ENCODE measurements around the gene CDY1. TPM values are rescaled to one million over a fixed set of nuclear protein-coding genes. Genes with fewer than 3 reads are reported as not detected.
"Not testable (repeated sequence)": the region's sequence is repeated elsewhere in the genome, so short reads cannot be mapped to it uniquely, and the experiment has no call there.

CDY1 gene, protein sequence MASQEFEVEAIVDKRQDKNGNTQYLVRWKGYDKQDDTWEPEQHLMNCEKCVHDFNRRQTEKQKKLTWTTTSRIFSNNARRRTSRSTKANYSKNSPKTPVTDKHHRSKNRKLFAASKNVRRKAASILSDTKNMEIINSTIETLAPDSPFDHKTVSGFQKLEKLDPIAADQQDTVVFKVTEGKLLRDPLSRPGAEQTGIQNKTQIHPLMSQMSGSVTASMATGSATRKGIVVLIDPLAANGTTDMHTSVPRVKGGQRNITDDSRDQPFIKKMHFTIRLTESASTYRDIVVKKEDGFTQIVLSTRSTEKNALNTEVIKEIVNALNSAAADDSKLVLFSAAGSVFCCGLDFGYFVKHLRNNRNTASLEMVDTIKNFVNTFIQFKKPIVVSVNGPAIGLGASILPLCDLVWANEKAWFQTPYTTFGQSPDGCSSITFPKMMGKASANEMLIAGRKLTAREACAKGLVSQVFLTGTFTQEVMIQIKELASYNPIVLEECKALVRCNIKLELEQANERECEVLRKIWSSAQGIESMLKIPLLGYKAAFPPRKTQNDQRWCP
- total RNA-seq (2021) (not detected in 3 replicates), Bru-seq, nascent RNA (not detected)
- long read RNA-seq, experiment 1 = 0 reads
- long read RNA-seq, experiment 2 = 0 reads
- long read RNA-seq, experiment 3 = 0 reads

DNA sequence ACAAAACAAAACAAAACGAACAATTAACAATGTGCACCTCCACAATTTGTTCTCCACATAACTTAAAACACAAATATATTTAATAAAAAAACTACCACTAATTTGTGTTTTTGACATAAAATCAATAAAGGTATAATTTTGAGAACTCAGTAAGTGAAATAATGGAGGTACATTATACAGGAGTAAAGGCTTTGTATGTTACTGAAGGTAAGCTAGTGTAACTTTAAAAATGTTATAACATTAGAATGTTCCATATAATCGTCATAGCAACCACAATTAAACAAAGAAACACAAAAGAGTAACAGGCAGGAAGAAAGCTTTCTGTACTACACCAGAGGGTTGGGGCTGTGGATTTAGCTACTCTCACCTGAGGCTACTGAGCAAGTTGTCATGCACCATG is at the start of gene CDY1:
CDY1 (plus strand) TSS at position 301 of the 400 bp plus-strand sequence. CDS start 326 bp downstream, outside the sequence.
- H3K4me1 Mint-ChIP-seq; ATAC-seq; H3K27ac Mint-ChIP-seq; H3K27me3 Mint-ChIP-seq (ENCODE audit: low read depth); H3K4me3 Mint-ChIP-seq; DNase-seq (ENCODE audit: low spot score); POLR2A ChIA-PET; H3K9me3 Mint-ChIP-seq; CTCF ChIA-PET; H3K36me3 Mint-ChIP-seq: not testable (repeated sequence)

DNA sequence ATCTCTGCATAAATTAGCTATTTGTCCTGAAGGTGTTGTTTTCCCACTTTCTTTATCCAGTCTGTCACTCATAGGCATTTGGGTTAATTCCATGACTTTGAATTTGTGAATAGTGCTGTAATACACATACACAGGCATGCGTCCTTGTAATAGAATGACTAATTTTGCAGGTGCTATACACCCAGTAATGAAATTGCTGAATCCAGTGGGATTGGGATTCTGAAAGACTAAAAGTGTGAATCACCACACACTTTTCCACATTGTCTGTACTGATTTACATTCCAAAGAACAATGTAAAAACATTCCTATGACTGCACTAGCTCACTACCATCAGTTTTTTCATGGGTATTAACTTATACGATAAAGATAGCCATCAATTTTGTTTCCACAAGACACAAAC is 28.6 kb upstream of the CDY1 start:
- POLR2A ChIA-PET, CTCF ChIA-PET: not testable (repeated sequence)

DNA sequence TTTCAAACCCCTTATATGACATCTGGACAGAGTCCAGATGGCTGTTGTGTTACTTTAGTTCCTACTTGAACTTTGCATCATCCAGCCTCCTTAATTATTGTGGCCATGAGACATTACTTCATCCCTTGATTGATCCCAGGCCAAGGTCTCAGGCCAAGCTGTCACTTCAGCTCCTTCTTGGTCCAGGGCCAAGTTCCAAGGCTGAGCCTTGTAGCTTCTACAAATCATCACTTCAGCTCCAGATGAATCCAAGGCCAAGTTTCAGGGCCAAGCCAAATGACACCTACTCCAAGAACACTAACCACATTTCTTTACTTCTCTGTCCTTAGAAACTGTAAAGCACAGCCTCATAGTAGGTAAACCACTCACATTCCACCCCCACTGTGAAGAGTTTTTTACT is 1.7 kb upstream of the CDY1 start:
- H3K4me1 Mint-ChIP-seq; H3K4me3 Mint-ChIP-seq; H3K9me3 Mint-ChIP-seq; POLR2A ChIA-PET; H3K27me3 Mint-ChIP-seq (ENCODE audit: low read depth); H3K27ac Mint-ChIP-seq; ATAC-seq; H3K36me3 Mint-ChIP-seq; CTCF ChIA-PET; DNase-seq (ENCODE audit: low spot score): not testable (repeated sequence)

More for the DNA sequence above, 28.6 kb upstream of the CDY1 start:
- not testable (repeated sequence) for ATAC-seq; H3K4me1 Mint-ChIP-seq; H3K4me3 Mint-ChIP-seq; DNase-seq (ENCODE audit: low spot score); H3K36me3 Mint-ChIP-seq; H3K9me3 Mint-ChIP-seq; H3K27ac Mint-ChIP-seq; H3K27me3 Mint-ChIP-seq (ENCODE audit: low read depth)

DNA sequence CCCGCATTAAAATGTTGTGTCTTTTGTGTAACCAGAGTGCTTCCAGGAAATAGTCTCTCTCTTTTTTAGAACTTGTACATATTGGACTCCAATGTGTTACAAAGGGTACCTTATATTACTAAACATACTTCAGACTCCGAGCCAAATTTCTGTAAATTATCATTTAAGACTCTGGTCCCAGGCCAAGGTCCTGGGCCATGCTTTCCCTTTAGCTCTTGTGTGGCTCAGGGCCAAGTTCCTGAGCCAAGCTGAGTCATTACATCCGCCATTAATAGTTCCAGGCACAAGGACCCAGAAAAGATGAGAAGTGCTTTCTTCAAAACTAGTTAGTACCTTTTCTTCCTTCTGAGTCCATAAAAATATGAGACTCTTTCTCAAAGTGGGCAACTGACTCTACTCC is 4.6 kb downstream of the CDY1 start:
- CTCF ChIA-PET; H3K4me3 Mint-ChIP-seq; POLR2A ChIA-PET; H3K27me3 Mint-ChIP-seq (ENCODE audit: low read depth); ATAC-seq; DNase-seq (ENCODE audit: low spot score); H3K4me1 Mint-ChIP-seq; H3K9me3 Mint-ChIP-seq; H3K27ac Mint-ChIP-seq; H3K36me3 Mint-ChIP-seq: not testable (repeated sequence)

DNA sequence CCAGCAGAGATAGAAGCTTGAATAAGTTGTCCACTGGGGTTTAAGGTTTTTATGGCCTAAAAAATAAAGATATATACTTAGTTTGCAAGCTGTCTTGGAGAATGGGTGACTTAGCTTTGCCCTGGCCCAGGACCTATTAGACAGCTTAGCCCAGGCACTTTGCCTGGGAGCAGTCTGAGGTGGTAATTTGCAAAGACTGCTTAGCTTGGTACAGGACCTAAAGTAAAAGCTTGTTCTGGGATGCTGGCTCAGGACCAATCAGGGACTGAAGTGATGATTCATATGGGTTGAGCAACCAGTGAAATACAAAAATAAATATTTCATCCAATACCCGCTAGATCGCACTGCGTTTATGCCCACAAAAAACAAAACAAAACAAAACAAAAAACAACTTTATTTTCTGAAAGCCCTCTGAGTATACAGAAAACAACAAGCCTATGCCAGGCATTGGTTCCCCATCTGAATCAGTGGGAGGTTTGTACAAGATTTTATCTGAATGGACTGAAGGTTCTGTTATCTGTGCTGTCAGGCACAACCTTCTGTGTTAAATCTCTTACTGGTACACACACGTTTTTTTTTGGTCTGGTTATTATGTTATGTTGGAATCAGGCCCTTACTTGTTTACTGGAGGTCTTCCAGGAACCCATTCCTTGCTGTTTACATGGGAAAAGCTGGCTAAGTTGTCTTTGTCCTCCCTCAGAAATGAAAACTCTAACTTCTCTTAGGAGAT is 8.6 kb downstream of the CDY1 start:
- ATAC-seq; CTCF ChIA-PET; H3K4me3 Mint-ChIP-seq; H3K4me1 Mint-ChIP-seq; POLR2A ChIA-PET; DNase-seq (ENCODE audit: low spot score); H3K9me3 Mint-ChIP-seq; H3K36me3 Mint-ChIP-seq; H3K27me3 Mint-ChIP-seq (ENCODE audit: low read depth); H3K27ac Mint-ChIP-seq: not testable (repeated sequence)

DNA sequence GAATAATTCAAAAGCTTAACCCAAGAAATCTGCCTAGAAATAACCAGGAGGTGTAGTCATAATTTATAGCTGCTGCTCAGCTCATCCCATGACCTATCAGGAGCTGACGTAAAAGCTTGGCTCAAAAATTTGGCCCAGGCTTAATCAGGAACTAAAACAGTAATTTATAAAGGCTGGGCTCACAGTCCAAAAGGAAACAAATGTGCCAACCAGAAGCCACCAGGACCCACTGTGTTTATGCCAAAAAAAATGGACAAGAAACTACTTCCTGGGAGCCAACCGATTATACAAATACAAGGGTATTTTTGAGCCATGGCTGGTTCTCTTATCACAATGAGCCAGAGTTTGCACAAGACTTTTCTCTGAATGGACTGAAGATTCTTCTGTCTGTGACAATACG is 17.9 kb downstream of the CDY1 start:
- POLR2A ChIA-PET; H3K4me3 Mint-ChIP-seq; H3K4me1 Mint-ChIP-seq; H3K27ac Mint-ChIP-seq; DNase-seq (ENCODE audit: low spot score); ATAC-seq; H3K27me3 Mint-ChIP-seq (ENCODE audit: low read depth); H3K36me3 Mint-ChIP-seq; CTCF ChIA-PET; H3K9me3 Mint-ChIP-seq: not testable (repeated sequence)

DNA sequence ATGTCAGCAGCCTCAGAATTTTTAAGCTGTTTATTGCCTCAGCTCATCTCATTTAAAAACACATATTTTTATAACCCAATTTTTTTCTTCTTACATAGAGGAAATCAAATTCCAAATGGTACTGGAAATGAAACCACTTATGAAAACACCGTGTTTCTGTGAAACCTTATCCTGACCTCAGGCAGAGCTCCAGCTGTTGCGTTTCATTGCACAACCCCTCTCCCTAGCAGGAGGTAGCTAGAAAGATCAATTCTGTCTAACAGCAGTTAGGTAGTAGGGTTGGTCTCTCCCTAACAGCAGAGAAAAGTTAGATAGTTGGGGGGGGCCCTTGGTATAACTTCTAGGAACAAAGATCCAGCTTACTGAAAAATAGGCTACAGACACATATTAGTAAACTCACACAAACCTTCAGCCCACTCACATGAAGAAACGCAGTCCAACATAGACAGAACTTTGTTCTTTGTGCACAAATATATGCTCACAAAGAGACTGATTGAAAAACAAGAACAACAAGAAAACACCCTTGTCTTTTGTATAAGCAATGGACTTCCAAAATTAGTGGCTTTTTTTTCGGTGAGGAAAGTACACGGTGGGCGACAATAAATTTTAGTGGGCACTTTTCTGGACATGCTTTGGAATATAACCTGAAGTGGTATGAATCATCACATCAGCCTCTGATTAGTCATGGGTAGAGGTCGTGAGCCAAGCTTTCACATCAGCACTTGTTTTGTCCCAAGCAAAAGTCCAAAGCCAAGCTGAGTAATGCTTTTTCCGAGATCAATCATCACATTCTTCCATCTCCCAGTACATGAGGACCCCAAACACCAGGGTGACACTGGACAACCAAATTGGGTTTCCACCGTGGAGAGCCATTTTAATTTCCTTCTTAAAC is 21.4 kb downstream of the CDY1 start:
- H3K27ac Mint-ChIP-seq; H3K27me3 Mint-ChIP-seq (ENCODE audit: low read depth); H3K4me3 Mint-ChIP-seq; H3K9me3 Mint-ChIP-seq; H3K4me1 Mint-ChIP-seq; POLR2A ChIA-PET; H3K36me3 Mint-ChIP-seq; CTCF ChIA-PET; DNase-seq (ENCODE audit: low spot score); ATAC-seq: not testable (repeated sequence)
